ENCODE data around the gene GAB2.

Gene GAB2

GRCh38 chr11:78270971-78271370, 146.6 kb downstream of the GAB2 start:
- DNase-seq: no peak

- DNase-seq: no peak
These were observed 147.8 kb downstream of the GAB2 start for GRCh38 chr11:78269806-78270205.

GRCh38 chr11:78268591-78269410, 148.8 kb downstream of the GAB2 start:
- no peak for DNase-seq

GRCh38 chr11:78266451-78266850, 151.2 kb downstream of the GAB2 start:
- DNase-seq: no peak

GRCh38 chr11:78265326-78265725, 152.3 kb downstream of the GAB2 start:
- no peak for DNase-seq

- DNase-seq: no peak
These were observed 154.9 kb downstream of the GAB2 start for GRCh38 chr11:78262691-78263090.

GRCh38 chr11:78262238-78262637, 155.4 kb downstream of the GAB2 start:
- DNase-seq: no peak

- DNase-seq: no peak
These were observed 155.8 kb downstream of the GAB2 start for GRCh38 chr11:78261828-78262227.

GRCh38 chr11:78261367-78261766, 156.3 kb downstream of the GAB2 start:
- no peak for DNase-seq

GRCh38 chr11:78259777-78260487, 157.7 kb downstream of the GAB2 start:
- DNase-seq: no peak

GRCh38 chr11:78257654-78258053, 160.0 kb downstream of the GAB2 start:
- no peak for DNase-seq

GRCh38 chr11:78256962-78257361, 160.7 kb downstream of the GAB2 start:
- no peak for DNase-seq

GRCh38 chr11:78255919-78256318, 161.7 kb downstream of the GAB2 start:
- no peak for DNase-seq

GRCh38 chr11:78254268-78254667, 163.4 kb downstream of the GAB2 start:
- no peak for DNase-seq

- DNase-seq: no peak
These were observed 163.8 kb downstream of the GAB2 start for GRCh38 chr11:78253797-78254196.

GRCh38 chr11:78251083-78251775, 166.4 kb downstream of the GAB2 start:
- DNase-seq: no peak

GRCh38 chr11:78250099-78250498, 167.5 kb downstream of the GAB2 start:
- no peak for DNase-seq

GRCh38 chr11:78248903-78249302, 168.7 kb downstream of the GAB2 start:
- no peak for DNase-seq

- no peak for DNase-seq
These were observed 169.4 kb downstream of the GAB2 start for GRCh38 chr11:78248191-78248590.

- no peak for DNase-seq
These were observed 172.9 kb downstream of the GAB2 start for GRCh38 chr11:78244546-78245255.

GRCh38 chr11:78244080-78244479, 173.5 kb downstream of the GAB2 start:
- DNase-seq: no peak

- no peak for DNase-seq
These were observed 176.1 kb downstream of the GAB2 start for GRCh38 chr11:78241475-78241874.

- no peak for DNase-seq
These were observed 177.8 kb downstream of the GAB2 start for GRCh38 chr11:78239781-78240180.
